ENCODE results near the gene WIPI1. TPM values are rescaled to one million over a fixed set of nuclear protein-coding genes. Genes with fewer than 3 reads are reported as not detected.

WIPI1 gene
- total and polyA plus RNA-seq, 2 of the 13 experiments (the other 11 are each of a cell fraction or from before 2014, with no cell fraction given): 29.4 to 141 TPM

DNA sequence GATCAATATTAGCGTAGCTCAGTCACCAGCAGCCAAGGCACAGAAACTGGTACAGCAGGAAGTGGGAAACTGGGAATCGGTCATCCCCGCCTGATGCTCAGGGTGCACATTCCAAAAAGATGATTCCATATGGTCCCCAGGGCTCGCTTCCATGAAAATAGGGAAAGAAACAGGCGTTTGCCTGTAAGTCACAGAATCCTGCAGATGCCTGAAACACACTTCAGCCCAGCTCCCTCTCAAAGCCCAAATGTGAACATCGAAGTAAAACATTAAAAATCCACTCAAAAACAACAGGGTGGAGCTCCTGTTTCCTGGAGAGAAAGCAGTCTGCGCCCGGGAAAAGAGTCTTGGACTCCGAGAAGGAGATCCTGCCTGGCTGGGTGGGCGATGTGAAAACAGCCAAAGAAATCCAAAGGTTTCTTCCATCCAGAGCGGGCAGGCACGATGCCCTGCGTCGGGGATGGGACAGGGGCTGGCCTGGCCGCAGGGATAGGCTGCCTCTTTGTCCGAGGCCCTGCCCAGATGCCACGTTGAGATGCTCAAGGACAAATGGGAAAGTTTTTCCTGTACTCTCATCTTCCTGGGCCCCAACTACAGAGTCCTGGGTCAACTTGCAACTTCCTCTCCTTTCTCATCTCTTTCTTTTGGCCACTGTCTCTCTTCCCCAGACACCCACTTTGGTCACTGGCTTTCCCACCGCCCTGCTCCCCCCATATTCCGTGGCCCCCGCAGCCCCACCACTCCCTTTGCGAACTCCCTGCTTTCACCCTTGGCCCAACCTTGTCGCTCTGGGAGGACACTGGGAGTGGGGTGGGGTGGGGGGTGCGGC lies 743 bp downstream of the WIPI1 start (continued):
- TF ChIP-seq, protein P1, sequence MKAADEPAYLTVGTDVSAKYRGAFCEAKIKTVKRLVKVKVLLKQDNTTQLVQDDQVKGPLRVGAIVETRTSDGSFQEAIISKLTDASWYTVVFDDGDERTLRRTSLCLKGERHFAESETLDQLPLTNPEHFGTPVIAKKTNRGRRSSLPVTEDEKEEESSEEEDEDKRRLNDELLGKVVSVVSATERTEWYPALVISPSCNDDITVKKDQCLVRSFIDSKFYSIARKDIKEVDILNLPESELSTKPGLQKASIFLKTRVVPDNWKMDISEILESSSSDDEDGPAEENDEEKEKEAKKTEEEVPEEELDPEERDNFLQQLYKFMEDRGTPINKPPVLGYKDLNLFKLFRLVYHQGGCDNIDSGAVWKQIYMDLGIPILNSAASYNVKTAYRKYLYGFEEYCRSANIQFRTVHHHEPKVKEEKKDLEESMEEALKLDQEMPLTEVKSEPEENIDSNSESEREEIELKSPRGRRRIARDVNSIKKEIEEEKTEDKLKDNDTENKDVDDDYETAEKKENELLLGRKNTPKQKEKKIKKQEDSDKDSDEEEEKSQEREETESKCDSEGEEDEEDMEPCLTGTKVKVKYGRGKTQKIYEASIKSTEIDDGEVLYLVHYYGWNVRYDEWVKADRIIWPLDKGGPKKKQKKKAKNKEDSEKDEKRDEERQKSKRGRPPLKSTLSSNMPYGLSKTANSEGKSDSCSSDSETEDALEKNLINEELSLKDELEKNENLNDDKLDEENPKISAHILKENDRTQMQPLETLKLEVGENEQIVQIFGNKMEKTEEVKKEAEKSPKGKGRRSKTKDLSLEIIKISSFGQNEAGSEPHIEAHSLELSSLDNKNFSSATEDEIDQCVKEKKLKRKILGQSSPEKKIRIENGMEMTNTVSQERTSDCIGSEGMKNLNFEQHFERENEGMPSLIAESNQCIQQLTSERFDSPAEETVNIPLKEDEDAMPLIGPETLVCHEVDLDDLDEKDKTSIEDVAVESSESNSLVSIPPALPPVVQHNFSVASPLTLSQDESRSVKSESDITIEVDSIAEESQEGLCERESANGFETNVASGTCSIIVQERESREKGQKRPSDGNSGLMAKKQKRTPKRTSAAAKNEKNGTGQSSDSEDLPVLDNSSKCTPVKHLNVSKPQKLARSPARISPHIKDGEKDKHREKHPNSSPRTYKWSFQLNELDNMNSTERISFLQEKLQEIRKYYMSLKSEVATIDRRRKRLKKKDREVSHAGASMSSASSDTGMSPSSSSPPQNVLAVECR (CRISPR knock-in tag; IDR thresholded peaks at IDR 0.05; ENCODE audit: borderline replicate concordance): peak; percentile 56; the same call in 1 of the 2 replicates
- no peak for TF ChIP-seq RBM39 (IDR thresholded peaks at IDR 0.05; ENCODE audit: low read depth, low read length, poor library complexity, severe bottlenecking)
- TF ChIP-seq ZNF441 (CRISPR knock-in tag; IDR thresholded peaks at IDR 0.05; ENCODE audit: borderline replicate concordance): peak; percentile 64
- 0 out of 2 replicates have a peak, but pooled peaks have one; percentile 11 for TF ChIP-seq SATB2 (CRISPR knock-in tag; IDR thresholded peaks at IDR 0.05)
- TF ChIP-seq NCOA2 (CRISPR knock-in tag; IDR thresholded peaks at IDR 0.05): peak; percentile 0; the same call in 1 of the 2 replicates
- no peak for TF ChIP-seq ISX (CRISPR knock-in tag; conservative IDR thresholded peaks at IDR 0.05)
- TF ChIP-seq ZFP36L1 (CRISPR knock-in tag; IDR thresholded peaks at IDR 0.05): 0 out of 2 replicates have a peak, but pooled peaks have one; percentile 30
- no peak for TF ChIP-seq SYNCRIP (IDR thresholded peaks at IDR 0.05; ENCODE audit: insufficient read depth, low read depth, low read length)
- TF ChIP-seq, protein P2, sequence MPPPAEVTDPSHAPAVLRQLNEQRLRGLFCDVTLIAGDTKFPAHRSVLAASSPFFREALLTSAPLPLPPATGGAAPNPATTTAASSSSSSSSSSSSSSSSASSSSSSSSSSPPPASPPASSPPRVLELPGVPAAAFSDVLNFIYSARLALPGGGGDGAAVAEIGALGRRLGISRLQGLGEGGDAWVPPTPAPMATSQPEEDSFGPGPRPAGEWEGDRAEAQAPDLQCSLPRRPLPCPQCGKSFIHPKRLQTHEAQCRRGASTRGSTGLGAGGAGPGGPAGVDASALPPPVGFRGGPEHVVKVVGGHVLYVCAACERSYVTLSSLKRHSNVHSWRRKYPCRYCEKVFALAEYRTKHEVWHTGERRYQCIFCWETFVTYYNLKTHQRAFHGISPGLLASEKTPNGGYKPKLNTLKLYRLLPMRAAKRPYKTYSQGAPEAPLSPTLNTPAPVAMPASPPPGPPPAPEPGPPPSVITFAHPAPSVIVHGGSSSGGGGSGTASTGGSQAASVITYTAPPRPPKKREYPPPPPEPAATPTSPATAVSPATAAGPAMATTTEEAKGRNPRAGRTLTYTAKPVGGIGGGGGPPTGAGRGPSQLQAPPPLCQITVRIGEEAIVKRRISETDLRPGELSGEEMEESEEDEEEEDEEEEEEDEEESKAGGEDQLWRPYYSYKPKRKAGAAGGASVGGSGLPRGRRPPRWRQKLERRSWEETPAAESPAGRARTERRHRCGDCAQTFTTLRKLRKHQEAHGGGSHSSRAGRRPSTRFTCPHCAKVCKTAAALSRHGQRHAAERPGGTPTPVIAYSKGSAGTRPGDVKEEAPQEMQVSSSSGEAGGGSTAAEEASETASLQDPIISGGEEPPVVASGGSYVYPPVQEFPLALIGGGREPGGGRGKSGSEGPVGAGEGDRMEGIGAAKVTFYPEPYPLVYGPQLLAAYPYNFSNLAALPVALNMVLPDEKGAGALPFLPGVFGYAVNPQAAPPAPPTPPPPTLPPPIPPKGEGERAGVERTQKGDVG (CRISPR knock-in tag; IDR thresholded peaks at IDR 0.05; ENCODE audit: borderline replicate concordance): no peak
- TF ChIP-seq ZNF614 (CRISPR knock-in tag; IDR thresholded peaks at IDR 0.05; ENCODE audit: borderline replicate concordance): peak; percentile 35; the same call in 1 of the 2 replicates
- TF ChIP-seq, protein P3, sequence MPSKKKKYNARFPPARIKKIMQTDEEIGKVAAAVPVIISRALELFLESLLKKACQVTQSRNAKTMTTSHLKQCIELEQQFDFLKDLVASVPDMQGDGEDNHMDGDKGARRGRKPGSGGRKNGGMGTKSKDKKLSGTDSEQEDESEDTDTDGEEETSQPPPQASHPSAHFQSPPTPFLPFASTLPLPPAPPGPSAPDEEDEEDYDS (CRISPR knock-in tag; IDR thresholded peaks at IDR 0.05): peak; percentile 68
- peak; percentile 42; the same call in 1 of the 2 replicates for TF ChIP-seq NFKB2 (CRISPR knock-in tag; IDR thresholded peaks at IDR 0.05; ENCODE audit: borderline replicate concordance)
- peak; percentile 37 for TF ChIP-seq KDM5A (IDR thresholded peaks at IDR 0.05; ENCODE audit: borderline replicate concordance, low read length)
- no peak for TF ChIP-seq ERF (CRISPR knock-in tag; IDR thresholded peaks at IDR 0.05)
- no peak for TF ChIP-seq NRL (CRISPR knock-in tag; IDR thresholded peaks at IDR 0.05; ENCODE audit: borderline replicate concordance)
- peak; percentile 75; the same call in 1 of the 2 replicates for TF ChIP-seq ZNF501 (CRISPR knock-in tag; IDR thresholded peaks at IDR 0.05)
- no peak for TF ChIP-seq ZNF530 (CRISPR knock-in tag; IDR thresholded peaks at IDR 0.05; ENCODE audit: low read depth)
- peak; percentile 11; the same call in 1 of the 2 replicates for TF ChIP-seq SALL1 (CRISPR knock-in tag; IDR thresholded peaks at IDR 0.05)
- peak; percentile 38; the same call in 1 of the 2 replicates for TF ChIP-seq RXRB (CRISPR knock-in tag; IDR thresholded peaks at IDR 0.05; ENCODE audit: borderline replicate concordance)
- 0 out of 2 replicates have a peak, but pooled peaks have one; percentile 66 for TF ChIP-seq HOXA5 (CRISPR knock-in tag; IDR thresholded peaks at IDR 0.05)
- peak; percentile 62 for TF ChIP-seq ETV5 (CRISPR knock-in tag; IDR thresholded peaks at IDR 0.05; ENCODE audit: borderline replicate concordance)

All from HepG2 (cell line).